Neural cell (in vitro differentiated cells): ENCODE results near the gene DEFB114. TPM values are rescaled to one million over a fixed set of nuclear protein-coding genes. Genes with fewer than 3 reads are reported as not detected.
"Not testable (repeated sequence)": the region's sequence is repeated elsewhere in the genome, so short reads cannot be mapped to it uniquely, and the experiment has no call there.

ENCODE experiments used
- H2AFZ ChIP-seq: fragments of 200-600, 300-800 bp; sonication (generic), shearing (Covaris generic); 2 replicates; pipeline ENCODE4 v1.6.0; 2014; ENCODE audit warnings: low read depth, mild to moderate bottlenecking, antibody characterized with exemption, low read length, moderate library complexity
- H3F3A ChIP-seq: fragments of 200-600 bp; shearing (Covaris generic); 2 replicates; pipeline ENCODE4 v1.6.1; 2016; ENCODE audit warnings: mild to moderate bottlenecking, moderate library complexity, mixed read lengths, antibody characterized with exemption, low read length; ENCODE audit not compliant: insufficient read depth, poor library complexity, severe bottlenecking
- H3K27ac ChIP-seq: fragments of 200-600, 300-800 bp; sonication (generic), shearing (Covaris generic); 2 replicates; pipeline ENCODE4 v1.5.1; 2014; ENCODE audit warnings: mild to moderate bottlenecking, low read length, moderate library complexity
- H3K27me3 ChIP-seq: fragments of 300-800, 200-600 bp; sonication (generic), shearing (Covaris generic); 2 replicates; pipeline ENCODE4 v1.6.0; 2014; ENCODE audit warnings: mild to moderate bottlenecking, low read depth, low read length, moderate library complexity; ENCODE audit not compliant: insufficient read depth
- H3K36me3 ChIP-seq: fragments of 300-800, 200-600 bp; sonication (generic), shearing (Covaris generic); 2 replicates; pipeline ENCODE4 v1.5.1; 2014; ENCODE audit warnings: mild to moderate bottlenecking, antibody characterized with exemption, low read length, moderate library complexity; ENCODE audit not compliant: insufficient read depth
- H3K4me2 ChIP-seq: fragments of 300-800, 200-600 bp; sonication (generic), shearing (Covaris generic); 2 replicates; pipeline ENCODE4 v1.6.0; 2014; ENCODE audit warnings: mild to moderate bottlenecking, low read length
- H3K4me3 ChIP-seq: fragments of 300-800, 200-600 bp; sonication (generic), shearing (Covaris generic); 2 replicates; pipeline ENCODE4 v1.5.1; 2014; ENCODE audit warnings: mild to moderate bottlenecking, low read length, moderate library complexity
- H3K79me2 ChIP-seq: fragments of 200-600 bp; shearing (Covaris generic); replicated peaks from 2 replicates; pipeline ENCODE4 v1.6.0; 2014; ENCODE audit warnings: mild to moderate bottlenecking, low read length, moderate library complexity; ENCODE audit not compliant: insufficient read depth
- H3K9ac ChIP-seq: fragments of 300-800, 200-600 bp; sonication (generic), shearing (Covaris generic); 2 replicates; pipeline ENCODE4 v1.6.1; 2016; ENCODE audit warnings: mild to moderate bottlenecking, low read length, mixed read lengths
- H3K9me2 ChIP-seq: fragments of 200-600 bp; shearing (Covaris generic); 2 replicates; pipeline ENCODE4 v1.6.1; 2016; ENCODE audit warnings: mild to moderate bottlenecking, low read length, mixed read lengths; ENCODE audit not compliant: insufficient read depth
- H3K9me3 ChIP-seq: fragments of 200-600, 300-800 bp; sonication (generic), shearing (Covaris generic); 2 replicates; pipeline ENCODE4 v1.6.1; 2016; ENCODE audit warnings: mild to moderate bottlenecking, mixed run types, low read length, moderate library complexity, mixed read lengths
- H4K20me1 ChIP-seq: fragments of 200-600 bp; shearing (Covaris generic); 2 replicates; pipeline ENCODE4 v1.6.1; 2016; ENCODE audit warnings: mild to moderate bottlenecking, mixed run types; ENCODE audit not compliant: insufficient read depth
- CTCF ChIP-seq: fragments of 450-650 bp; IDR thresholded peaks from 2 replicates; pipeline ENCODE4 v1.5.1; 2014; ENCODE audit warnings: antibody characterized with exemption, mild to moderate bottlenecking, moderate library complexity; ENCODE audit not compliant: poor library complexity, severe bottlenecking
- EP300 ChIP-seq: fragments of 450-650 bp; conservative IDR thresholded peaks from 2 replicates; pipeline ENCODE4 v1.6.1; 2014; ENCODE audit warnings: antibody characterized with exemption, mild to moderate bottlenecking, moderate library complexity; ENCODE audit not compliant: poor library complexity, severe bottlenecking
- EZH2 ChIP-seq: fragments of 200-600, 300-800 bp; shearing (Covaris generic), sonication (generic); IDR thresholded peaks from 2 replicates; pipeline ENCODE4 v1.6.1; 2014; ENCODE audit warnings: antibody characterized with exemption, low read length, borderline replicate concordance, mild to moderate bottlenecking; ENCODE audit not compliant: insufficient read depth, poor library complexity, severe bottlenecking
- MXI1 ChIP-seq: fragments of 450-650 bp; conservative IDR thresholded peaks from 2 replicates; pipeline ENCODE4 v1.6.1; 2014; ENCODE audit warnings: antibody characterized with exemption, mild to moderate bottlenecking; ENCODE audit not compliant: poor library complexity, severe bottlenecking
- POLR2AphosphoS5 ChIP-seq: IDR thresholded peaks from 2 replicates; pipeline ENCODE4 v1.6.1; 2012
- RAD21 ChIP-seq: fragments of 450-650 bp; conservative IDR thresholded peaks from 2 replicates; pipeline ENCODE4 v1.6.1; 2014; ENCODE audit warnings: antibody characterized with exemption, mild to moderate bottlenecking, moderate library complexity
- REST ChIP-seq: IDR thresholded peaks from 2 replicates; pipeline ENCODE4 v1.6.1; 2012; ENCODE audit warnings: borderline replicate concordance
- SMC3 ChIP-seq: fragments of 450-650 bp; conservative IDR thresholded peaks from 2 replicates; pipeline ENCODE4 v1.6.1; 2014; ENCODE audit warnings: antibody characterized with exemption, mild to moderate bottlenecking, moderate library complexity; ENCODE audit not compliant: poor library complexity
- TAF1 ChIP-seq: IDR thresholded peaks from 2 replicates; pipeline ENCODE4 v1.6.1; 2012; ENCODE audit warnings: low read depth
- polyA plus RNA-seq: library from polyadenylated mRNA; depleted of rRNA; stranded (reverse); fragments of >200 nt; gene quantifications from 2 replicates; pipeline ENCODE4 v1.2.3, GENCODE V29; 2014

Gene DEFB114
- polyA plus RNA-seq, 1 donor from 2014 or later: not detected

DNA sequence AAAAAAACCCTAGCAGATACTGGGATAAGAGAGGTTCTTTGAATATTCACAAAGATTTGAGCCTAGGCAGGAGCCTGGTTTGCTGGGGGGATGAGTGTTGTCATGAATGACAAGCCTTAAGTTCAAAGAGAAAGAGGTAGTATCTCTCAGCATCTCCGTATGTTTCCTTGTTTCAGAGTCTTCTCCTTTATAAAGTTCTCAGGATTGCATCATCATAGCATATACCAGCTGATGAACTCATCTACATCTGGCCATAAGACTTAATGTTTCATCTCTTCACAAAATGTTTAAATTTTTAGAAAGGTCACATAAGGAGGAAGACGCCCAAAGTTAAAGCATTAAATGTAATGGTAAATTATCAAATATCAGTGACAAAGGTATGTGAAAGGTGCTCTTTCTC lies 17.1 kb downstream of the DEFB114 start:
- H2AFZ ChIP-seq: no peak overlapping the region
- no peaks in the 10 kb centered on the region for H4K20me1 ChIP-seq
- H3F3A ChIP-seq: no peaks in the 10 kb centered on the region
- no peaks in the 10 kb centered on the region for H3K9me3 ChIP-seq
- H3K4me2 ChIP-seq: no peak overlapping the region
- no peaks in the 10 kb centered on the region for H3K27me3 ChIP-seq
- H3K79me2 ChIP-seq: no peaks in the 10 kb centered on the region
- H3K36me3 ChIP-seq: no peaks in the 10 kb centered on the region
- no peak overlapping the region for H3K9ac ChIP-seq
- TF ChIP-seq POLR2AphosphoS5: no peak
- no peak for TF ChIP-seq EP300
- no peak for TF ChIP-seq MXI1
- TF ChIP-seq SMC3: no peak
- no peak for TF ChIP-seq RAD21
- TF ChIP-seq EZH2: no peak
- no peak for TF ChIP-seq CTCF
- TF ChIP-seq REST: no peak
- TF ChIP-seq TAF1: no peak
- no peaks in the 10 kb centered on the region for H3K9me2 ChIP-seq
- H3K4me3 ChIP-seq: no peak overlapping the region
- H3K27ac ChIP-seq: no peak overlapping the region

- H4K20me1 ChIP-seq, H3K79me2 ChIP-seq, H3K27me3 ChIP-seq, H3K9me3 ChIP-seq, H3K4me3 ChIP-seq, H3K9ac ChIP-seq, H2AFZ ChIP-seq, H3K36me3 ChIP-seq, H3K4me2 ChIP-seq, H3F3A ChIP-seq, H3K27ac ChIP-seq, H3K9me2 ChIP-seq: not testable (repeated sequence)
These were observed 19.9 kb downstream of the DEFB114 start for GRCh38 chr6:49944068-49944467.

DNA sequence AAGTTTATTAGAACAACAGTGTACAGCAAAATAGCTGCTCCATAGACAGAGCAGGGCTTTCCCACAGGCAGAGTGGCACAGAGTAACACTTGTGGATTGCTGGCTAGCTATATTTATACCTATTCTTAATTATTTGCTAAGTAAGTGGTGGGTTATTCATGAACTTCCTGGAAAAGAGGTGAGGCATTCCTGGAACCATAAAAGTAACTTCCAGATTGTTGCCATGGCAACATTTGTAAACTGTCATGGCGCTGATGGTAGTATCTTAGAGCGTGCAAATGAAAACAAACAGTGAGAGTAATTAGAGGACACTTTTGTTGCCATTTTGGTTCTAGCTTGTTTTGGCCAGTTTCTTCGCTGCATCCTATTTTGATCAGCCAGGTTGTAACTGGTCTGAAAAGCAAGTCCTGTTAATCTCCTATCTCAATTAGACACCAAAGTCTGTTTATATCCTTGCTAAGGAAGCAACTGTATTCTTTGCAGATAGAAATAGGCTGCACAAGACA lies 23.9 kb downstream of the DEFB114 start:
- Histone ChIP-seq H3K9me3 (no peaks in the 10 kb centered on the region), H4K20me1 (no peaks in the 10 kb centered on the region), H3K4me3 (no peak overlapping the region), H3K36me3 (no peaks in the 10 kb centered on the region), H3K27me3 (no peaks in the 10 kb centered on the region), H2AFZ (no peak overlapping the region), H3K79me2 (no peaks in the 10 kb centered on the region), H3K9ac (no peak overlapping the region), H3K9me2 (no peaks in the 10 kb centered on the region), H3K4me2 (no peak overlapping the region), H3K27ac (no peak overlapping the region), H3F3A (no peaks in the 10 kb centered on the region)
- TF ChIP-seq RAD21 (no peak), TAF1 (no peak), SMC3 (no peak), CTCF (no peak), EZH2 (no peak), REST (no peak), EP300 (no peak), POLR2AphosphoS5 (no peak), MXI1 (no peak)
